GM18909 (cell line): ENCODE measurements around the gene PODN.

Experiments
- ATAC-seq: cut with Tn5 transposase; IDR thresholded peaks from one replicate; pipeline ENCODE4 v1.9.1; 2021; ENCODE audit warnings: mild to moderate bottlenecking; ENCODE audit not compliant: unreplicated experiment, poor library complexity

Gene PODN

DNA sequence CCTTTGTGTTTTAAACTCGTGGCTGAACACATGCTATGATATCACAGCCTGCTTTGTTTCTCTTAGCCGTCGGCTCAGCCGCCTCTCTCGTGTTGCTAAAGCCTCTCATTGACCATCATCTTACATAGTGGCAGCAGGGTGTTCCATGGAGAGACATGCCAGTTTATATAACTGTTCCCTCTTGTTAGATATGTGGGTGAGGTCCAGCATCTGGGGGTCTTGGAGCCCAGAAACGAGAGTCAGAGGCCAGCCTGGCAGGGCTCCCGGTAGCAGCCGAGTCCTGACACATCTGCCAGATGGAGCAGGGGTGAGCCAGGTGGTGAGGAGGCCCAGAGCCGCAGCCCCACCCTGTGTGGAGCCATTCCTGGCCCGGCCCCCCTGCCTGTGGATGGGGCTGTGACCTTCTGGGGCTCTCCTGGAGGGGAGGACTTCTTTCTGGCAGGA, 11.9 kb downstream of the PODN start:
- ATAC-seq = no peak

DNA sequence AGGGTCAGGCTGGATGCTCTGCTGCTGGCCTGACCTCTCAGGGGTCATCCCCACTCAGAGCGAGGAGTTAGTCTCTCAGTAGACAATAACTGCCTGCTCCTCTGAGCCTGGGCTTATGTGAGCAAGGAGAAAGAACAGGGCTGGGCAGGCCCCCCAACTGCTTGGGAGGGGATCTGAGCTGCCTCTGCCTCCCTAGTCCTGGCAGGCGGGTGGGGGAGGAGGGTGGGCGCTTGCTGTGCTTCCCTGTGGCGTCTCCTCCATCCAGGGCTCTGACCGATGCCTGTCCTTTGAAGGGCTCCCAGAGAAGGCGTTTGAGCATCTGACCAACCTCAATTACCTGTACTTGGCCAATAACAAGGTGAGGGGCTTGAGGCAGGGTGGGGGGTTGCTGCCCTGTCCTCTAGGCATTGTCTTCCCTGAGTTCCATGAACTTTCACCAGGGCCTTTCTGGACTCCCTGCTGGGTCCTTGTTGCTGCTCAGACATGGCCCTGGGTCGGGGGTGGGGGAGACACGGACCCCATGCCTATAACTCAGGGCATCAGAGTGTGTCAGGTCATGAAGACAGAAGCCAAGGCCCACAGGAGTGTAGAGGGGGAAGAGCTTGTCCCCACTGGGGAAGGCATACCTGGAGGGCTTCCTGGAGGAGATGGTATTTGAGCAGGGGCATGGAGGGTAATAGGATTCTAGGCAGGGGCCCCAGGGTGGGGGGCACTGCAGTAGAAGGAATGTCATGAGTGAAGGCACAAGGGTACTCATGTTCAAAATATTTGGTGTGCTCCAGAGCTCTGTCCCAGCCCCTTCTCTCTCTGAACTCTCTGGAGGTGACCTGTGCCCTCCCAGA, 12.5 kb downstream of the PODN start:
- ATAC-seq = no peak

DNA sequence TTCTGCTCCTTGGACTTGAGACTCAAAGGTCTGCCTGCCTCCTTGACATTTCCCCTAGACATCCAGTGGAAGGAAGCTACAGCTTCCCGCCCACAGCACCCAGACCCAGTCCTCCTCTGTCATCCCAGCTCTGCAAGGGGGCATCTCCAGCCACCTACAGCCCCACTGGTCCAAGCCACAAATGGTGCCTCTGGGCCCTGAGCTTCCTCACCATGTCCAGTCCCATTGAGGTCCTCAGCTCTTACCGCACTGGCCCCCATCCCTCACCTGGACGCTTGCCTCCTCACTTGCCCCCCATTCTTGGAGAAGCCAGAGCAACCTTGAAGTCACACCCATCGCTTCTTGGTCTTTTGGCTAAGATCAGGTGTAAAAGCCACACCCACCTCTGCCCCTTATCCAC, 13.2 kb downstream of the PODN start:
- ATAC-seq = no peak

DNA sequence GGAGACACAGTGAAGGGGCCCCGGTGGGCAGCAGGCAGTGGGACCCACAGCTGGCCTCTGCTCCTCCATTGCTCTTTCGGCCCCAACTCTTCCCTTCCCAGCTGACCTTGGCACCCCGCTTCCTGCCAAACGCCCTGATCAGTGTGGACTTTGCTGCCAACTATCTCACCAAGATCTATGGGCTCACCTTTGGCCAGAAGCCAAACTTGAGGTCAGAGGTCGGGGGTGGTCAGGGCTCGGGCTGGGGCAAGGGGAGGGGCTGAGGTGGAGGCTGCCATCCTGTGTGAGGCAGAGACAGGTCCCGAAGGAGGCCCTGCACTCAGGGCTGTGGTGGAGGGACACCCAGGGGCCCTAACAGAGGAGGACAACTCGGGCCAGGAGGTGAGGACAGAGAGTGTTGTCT, 13.7 kb downstream of the PODN start:
- no peak for ATAC-seq

DNA sequence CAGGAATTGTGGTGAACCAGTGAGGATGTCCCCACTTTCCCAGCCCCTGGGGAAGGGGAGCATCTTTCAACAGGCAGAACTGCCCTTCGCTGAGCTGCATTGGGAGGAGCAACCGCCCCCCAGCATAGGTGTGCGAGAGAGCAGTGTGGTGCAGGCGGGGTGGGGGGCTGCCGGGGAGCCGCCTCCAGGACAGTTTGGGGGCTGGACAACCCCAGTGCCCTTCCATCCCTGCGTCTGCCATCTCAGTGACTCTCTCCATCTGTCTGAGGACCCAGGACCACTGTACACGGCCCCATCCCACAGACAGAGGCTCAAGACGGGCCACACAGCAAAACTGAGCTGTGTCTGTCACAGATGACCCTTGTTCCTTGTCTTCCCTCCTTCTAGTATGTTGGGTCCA, 14.2 kb downstream of the PODN start:
- no peak for ATAC-seq

DNA sequence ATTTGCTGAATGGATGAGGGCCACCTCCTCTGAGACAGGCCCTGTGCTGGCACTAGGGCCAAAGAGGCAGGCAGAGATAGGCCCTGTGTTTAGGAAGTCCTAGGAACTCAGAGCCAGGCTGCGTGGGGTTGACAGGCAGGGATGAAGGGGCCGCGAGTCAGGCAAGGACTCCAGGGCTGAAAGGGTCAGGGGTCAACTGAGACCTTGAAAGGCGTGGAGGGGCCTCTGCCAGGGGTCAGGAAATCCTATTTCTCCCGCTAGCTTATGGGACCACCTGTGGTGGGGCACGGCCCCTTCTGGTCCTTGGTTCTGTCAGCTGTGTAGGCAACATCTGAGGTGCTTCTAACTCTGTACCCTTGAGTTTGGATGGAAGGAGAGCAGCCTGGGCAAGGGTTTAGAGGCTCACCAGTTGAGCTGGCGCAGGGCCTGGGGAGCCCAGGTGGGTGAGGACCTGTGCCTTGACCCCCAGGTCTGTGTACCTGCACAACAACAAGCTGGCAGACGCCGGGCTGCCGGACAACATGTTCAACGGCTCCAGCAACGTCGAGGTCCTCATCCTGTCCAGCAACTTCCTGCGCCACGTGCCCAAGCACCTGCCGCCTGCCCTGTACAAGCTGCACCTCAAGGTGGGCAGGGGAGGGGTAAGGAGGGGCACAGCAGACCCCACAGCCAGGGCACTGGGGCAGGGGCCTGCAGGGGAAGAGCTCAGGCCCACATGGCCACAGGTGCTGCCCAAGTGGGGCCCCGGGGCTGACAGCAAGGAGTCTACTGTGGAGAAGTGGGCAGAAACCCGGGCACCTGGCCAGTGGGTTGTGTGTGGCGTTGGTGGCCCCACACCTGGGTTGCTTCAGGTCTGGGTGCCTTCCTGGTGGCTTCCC, 14.9 kb downstream of the PODN start:
- ATAC-seq = no peak

DNA sequence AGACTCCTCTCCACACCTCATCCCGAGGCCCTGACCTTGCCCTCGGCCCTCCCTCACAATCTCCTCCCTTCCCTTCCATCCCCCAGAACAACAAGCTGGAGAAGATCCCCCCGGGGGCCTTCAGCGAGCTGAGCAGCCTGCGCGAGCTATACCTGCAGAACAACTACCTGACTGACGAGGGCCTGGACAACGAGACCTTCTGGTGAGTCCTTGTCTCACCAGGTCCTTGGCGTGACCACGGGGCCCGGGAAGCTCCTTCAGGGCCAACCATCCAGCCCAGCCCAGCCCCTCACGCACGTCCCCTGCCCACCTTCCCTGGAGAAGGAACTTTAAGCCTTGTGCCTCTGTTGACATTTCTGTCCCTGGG, 15.6 kb downstream of the PODN start:
- no peak for ATAC-seq

DNA sequence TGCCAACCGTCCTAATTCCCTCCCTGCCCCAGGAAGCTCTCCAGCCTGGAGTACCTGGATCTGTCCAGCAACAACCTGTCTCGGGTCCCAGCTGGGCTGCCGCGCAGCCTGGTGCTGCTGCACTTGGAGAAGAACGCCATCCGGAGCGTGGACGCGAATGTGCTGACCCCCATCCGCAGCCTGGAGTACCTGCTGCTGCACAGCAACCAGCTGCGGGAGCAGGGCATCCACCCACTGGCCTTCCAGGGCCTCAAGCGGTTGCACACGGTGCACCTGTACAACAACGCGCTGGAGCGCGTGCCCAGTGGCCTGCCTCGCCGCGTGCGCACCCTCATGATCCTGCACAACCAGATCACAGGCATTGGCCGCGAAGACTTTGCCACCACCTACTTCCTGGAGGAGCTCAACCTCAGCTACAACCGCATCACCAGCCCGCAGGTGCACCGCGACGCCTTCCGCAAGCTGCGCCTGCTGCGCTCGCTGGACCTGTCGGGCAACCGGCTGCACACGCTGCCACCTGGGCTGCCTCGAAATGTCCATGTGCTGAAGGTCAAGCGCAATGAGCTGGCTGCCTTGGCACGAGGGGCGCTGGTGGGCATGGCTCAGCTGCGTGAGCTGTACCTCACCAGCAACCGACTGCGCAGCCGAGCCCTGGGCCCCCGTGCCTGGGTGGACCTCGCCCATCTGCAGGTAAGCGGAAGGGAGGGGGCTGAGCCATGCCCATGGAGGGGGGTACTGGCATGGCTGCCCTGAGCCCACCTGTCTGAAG, 16.5 kb downstream of the PODN start:
- ATAC-seq = no peak

DNA sequence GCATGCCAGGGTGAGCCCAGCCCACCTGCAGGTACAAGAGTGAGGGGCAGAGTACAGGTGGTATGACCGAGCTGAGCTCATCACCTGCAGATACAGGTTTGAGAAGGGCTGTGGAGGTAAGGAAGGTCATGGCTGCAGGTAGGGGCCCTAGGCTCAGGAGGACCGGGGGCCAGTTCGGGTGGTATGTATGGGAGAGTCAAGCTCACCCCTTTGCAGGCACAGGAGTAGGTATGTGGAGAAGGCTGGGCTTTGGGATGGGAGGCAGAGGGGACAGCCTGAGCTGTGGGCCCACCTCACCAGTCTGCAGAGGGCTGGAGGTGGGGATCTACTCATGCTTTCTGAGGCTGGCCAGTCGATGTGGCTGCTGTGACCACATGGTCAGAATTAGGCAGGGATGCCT, 17.2 kb downstream of the PODN start:
- no peak for ATAC-seq

DNA sequence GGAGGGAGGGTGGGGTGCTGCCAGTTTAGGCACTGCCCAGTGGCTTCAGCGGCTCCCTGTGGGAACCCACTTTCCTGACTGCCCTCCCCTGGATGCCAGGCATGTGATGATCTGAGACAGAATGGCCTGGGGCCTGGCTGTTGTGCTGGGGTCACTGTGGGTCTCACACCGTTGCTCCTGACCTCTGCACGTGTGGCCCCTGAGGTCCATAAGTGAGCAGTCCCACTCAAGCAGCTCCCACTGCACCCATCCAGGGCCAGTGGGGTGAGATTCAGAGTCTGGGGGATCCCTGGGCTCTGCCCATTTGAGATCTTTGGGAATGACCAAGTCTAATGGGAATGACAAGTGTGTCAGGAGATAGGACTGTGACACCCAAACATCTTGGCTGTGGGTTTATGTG, 18.0 kb downstream of the PODN start:
- no peak for ATAC-seq

DNA sequence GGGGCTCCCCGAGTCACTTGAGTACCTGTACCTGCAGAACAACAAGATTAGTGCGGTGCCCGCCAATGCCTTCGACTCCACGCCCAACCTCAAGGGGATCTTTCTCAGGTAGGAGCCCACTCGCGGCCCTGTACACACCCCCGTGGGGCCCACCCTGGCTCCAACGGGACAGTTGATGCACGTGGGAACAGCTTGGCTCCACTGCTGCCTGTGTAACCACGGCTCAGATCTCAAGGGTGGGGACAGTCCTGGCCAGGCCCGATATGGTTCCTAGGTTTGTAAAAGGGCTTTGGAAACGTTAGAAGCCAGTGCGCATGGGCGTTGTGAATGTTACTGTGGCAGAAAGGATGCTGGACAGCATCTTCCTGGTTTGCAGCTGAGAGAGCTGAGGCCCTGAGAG, 18.8 kb downstream of the PODN start:
- no peak for ATAC-seq

DNA sequence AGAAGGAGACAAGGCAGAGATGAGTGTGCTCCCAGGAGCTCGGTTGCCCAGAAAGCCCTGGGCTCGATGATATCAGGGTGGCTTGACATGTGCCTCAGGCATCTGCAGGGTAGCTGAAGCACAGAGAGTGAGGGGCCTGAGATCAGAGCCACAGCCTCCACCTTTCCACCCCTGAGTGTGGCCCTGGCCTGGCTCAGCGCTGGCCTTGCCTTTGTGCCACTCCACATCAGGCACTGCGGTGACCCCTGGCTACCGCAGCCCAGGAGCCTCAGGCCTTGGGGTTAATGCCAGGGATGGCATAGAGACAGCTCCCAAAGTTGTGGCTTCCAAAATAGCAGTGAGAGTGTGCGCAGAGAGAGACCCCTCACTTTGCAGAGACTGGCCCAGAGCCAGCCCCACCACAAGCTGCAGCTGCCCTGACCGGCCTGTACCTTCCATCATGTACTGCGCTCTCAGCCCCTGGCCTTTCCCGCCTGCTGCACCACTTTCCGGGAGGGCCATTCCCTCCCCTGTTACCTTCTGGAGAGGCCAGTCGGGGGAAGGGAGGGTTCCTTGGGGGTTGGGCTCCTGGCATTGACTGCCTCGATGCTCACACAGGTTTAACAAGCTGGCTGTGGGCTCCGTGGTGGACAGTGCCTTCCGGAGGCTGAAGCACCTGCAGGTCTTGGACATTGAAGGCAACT, 19.5 kb downstream of the PODN start:
- no peak for ATAC-seq

DNA sequence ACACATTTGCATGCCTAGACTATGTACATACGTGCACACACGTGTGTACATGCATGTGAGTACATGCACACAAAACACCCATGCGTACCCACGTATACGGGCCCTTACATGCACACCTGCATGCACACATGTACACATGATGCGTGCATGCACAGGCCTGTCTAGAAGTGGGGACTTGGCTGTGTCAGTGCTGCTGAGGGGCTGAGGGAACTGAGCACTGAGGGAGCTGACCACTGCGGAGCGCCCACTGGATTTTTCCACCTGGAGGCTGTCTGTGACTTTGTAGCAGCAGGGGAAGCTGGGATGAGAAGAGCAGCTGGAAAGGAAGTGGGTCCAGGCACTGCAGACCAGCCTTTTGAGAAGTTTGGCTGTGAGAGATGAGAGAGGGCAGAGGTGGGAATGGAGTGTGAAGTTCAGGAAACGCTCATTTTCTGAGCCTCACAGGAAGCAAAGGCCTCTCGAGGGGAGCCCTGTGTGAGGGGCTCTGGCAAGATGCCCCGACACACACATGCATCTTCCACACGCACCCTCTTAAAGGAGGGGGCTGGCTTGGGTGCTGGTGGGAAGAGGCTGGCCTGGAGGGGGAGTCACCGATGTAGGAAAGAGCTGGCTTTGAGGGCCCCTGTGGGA, 20.9 kb downstream of the PODN start:
- ATAC-seq = no peak

DNA sequence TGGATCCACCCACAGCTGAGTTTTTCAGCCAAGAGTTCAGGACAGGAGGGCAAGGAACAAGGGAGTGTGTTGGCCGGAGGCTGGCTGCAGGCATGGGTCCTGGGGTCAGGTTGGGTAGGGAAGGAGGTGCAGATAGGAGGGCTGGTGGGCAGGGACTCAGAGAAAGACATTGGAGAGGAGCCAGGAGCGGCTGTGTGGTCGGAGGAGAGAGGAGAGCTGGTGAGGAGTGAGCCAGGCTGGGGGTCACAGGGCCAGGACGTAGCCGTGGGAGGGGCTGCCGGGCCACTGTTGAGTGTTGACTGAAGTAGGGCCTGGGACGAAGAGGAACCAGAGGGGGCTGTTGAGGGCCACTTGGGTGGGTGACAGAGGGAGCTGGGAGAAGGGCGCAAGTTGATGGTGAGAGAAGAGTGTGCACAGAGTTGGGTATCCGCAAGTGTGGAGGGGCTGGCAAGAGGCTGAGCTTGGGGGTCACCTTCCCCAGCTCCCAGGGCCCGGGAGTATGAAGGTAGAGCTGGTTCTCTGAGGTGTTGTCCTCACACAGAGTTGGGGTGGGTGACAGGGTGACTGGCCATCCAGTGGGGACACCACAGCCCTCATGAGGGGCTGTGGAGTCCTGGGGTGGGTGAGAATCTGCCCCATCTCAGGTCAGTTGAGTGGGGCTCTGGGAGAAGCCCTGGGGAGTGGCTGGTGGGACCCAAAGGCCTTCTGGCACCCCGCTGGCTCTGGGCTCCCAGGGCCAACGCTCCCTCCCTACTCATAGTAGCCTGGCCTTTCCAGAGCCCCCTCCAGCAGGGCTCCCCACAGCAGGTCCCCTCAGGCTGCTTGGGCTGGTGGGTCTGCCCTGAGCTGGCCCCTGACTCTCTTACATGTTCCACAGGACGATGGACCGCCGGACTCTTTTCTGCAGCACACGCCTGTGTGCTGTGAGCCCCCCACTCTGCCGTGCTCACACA, 21.9 kb downstream of the PODN start:
- ATAC-seq = no peak

DNA sequence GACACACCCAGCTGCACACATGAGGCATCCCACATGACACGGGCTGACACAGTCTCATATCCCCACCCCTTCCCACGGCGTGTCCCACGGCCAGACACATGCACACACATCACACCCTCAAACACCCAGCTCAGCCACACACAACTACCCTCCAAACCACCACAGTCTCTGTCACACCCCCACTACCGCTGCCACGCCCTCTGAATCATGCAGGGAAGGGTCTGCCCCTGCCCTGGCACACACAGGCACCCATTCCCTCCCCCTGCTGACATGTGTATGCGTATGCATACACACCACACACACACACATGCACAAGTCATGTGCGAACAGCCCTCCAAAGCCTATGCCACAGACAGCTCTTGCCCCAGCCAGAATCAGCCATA, 22.6 kb downstream of the PODN start:
- no peak for ATAC-seq

DNA sequence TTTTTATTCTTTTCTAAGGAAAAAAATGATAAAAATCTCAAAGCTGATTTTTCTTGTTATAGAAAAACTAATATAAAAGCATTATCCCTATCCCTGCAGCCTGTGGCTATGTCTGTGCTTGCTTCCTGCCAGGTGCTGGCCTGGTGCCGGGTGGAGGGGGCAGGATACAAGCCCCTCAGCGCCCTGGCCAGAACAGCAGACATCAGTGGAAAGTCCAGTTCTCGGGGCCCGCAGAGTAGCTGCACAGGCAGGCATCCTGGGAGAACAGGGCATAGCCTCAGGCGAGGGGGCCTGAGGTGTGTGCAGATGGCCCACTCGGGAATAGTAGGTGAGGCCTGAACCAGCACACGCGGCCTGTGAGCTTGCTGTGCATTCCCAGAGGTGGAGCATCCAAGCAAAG, 23.4 kb downstream of the PODN start:
- ATAC-seq = no peak

DNA sequence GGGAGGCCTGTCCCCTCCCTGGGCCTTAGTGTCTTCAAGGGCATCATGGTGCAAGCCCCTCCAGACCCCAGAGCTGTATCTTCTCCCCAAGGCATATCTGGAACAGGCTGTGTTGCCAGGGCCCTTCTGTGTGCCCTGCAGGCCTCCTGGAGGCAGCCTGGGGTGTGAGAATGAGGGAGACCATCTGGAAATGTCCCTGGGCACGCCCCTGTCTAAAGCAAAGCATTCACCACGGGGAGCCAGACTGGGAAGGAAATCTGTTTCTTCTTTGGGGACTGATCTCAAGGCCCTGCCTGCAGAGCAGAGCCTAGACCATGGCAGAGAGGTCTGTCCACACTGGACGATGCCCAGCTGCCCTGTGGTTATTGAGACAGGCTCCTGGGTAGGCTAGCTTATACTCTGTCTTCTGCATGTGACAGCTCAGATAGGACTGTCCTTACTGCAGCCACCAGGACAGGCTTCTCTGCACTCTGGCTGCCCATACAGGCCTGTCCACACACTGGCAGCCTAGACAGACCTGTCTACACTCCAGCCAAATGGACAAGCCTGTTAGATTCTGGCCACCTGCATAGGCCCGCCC, 24.6 kb downstream of the PODN start:
- ATAC-seq = no peak
